GM12878 (cell line): ENCODE results near the gene MKRN2. TPM values are rescaled to one million over a fixed set of nuclear protein-coding genes. Genes with fewer than 3 reads are reported as not detected.

ENCODE experiments used
- ATAC-seq: fragments of 200-7000 bp; cut with Tn5 transposase; 3 replicates; pipeline ENCODE4 v1.9.1; 2020; ENCODE audit warnings: mild to moderate bottlenecking, moderate library complexity
- BruUV-seq: library from RNA; stranded (reverse); fragments of 400-500 nt; replicated peaks from 2 replicates; lab custom pipeline; 2021; lab: Mats Ljungman, UMichigan
- CTCF ChIA-PET: fragments of 300-600 bp; sonication (Branson Sonifier 250); formaldehyde crosslinking; extraction: SDS; loops from one replicate; lab custom pipeline; 2021; ENCODE audit warnings: inconsistent platforms; lab: Yijun Ruan, JAX
- POLR2A ChIA-PET: fragments of 350-600 bp; formaldehyde crosslinking; extraction: SDS; loops from one replicate; lab custom pipeline; 2021; ENCODE audit warnings: inconsistent platforms; lab: Charles Lee
- RAD21 ChIA-PET: fragments of 300-600 bp; sonication (Branson Sonifier 250); formaldehyde crosslinking; loops from one replicate; lab custom pipeline; 2023; ENCODE audit warnings: antibody characterized with exemption; ENCODE audit not compliant: unreplicated experiment; lab: Charles Lee
- SMC1A ChIA-PET: fragments of 300-600 bp; sonication (Branson Sonifier 250); formaldehyde crosslinking; loops from one replicate; lab custom pipeline; 2023; ENCODE audit not compliant: unreplicated experiment, uncharacterized antibody; lab: Charles Lee
- DNase-seq: peaks from one replicate; pipeline ENCODE4 v3.0.0-alpha.2; 2011; ENCODE audit warnings: low read depth, low spot score
- FAIRE-seq: peaks from 3 replicates; lab custom pipeline; 2011; peaks lifted over from hg19 to GRCh38; lab: Jason Lieb, UNC
- H2AFZ ChIP-seq: 2 replicates; pipeline ENCODE4 v1.6.0; 2011; ENCODE audit warnings: low read depth, low read length, control low read depth; ENCODE audit not compliant: control insufficient read depth
- H3K27ac ChIP-seq: 2 replicates; pipeline ENCODE4 v1.5.1; 2011; ENCODE audit warnings: control low read depth; ENCODE audit not compliant: control insufficient read depth, insufficient read depth
- H3K27me3 ChIP-seq, 2 experiments: replicated peaks in 1 of 2; 2 replicates each; pipeline versions ENCODE4 v1.6.0 to v1.6.1; 2011; ENCODE audit warnings: low read length in 1 of 2; ENCODE audit not compliant: control insufficient read depth in 2 of 2, insufficient read depth in 2 of 2
- H3K36me3 ChIP-seq, 2 experiments: 2 replicates each; pipeline ENCODE4 v1.5.1; 2011; ENCODE audit warnings: low read length in 1 of 2; ENCODE audit not compliant: control insufficient read depth in 2 of 2, insufficient read depth in 2 of 2
- H3K4me1 ChIP-seq: 2 replicates; pipeline ENCODE4 v1.6.1; 2011; ENCODE audit warnings: mild to moderate bottlenecking, low read length, moderate library complexity, mixed read lengths; ENCODE audit not compliant: control insufficient read depth, insufficient read depth
- H3K4me2 ChIP-seq: 2 replicates; pipeline ENCODE4 v1.6.0; 2011; ENCODE audit warnings: control low read depth; ENCODE audit not compliant: control insufficient read depth, insufficient read depth
- H3K4me3 ChIP-seq: fragments of 200-600 bp; sonication (generic); 2 replicates; pipeline ENCODE4 v1.5.1; 2016
- H3K79me2 ChIP-seq: 2 replicates; pipeline ENCODE4 v1.6.0; 2011; ENCODE audit warnings: low read length; ENCODE audit not compliant: control insufficient read depth, insufficient read depth
- H3K9ac ChIP-seq: 2 replicates; pipeline ENCODE4 v1.8.0; 2011; ENCODE audit warnings: low read length, control low read depth, mixed read lengths; ENCODE audit not compliant: control insufficient read depth, insufficient read depth
- H3K9me3 ChIP-seq: replicated peaks from 3 replicates; pipeline ENCODE4 v1.5.1; 2011; ENCODE audit warnings: mild to moderate bottlenecking, low read length; ENCODE audit not compliant: control insufficient read depth, insufficient read depth
- H4K20me1 ChIP-seq: 2 replicates; pipeline ENCODE4 v1.6.0; 2011; ENCODE audit not compliant: control insufficient read depth, insufficient read depth
- CEBPB ChIP-seq, 2 experiments: fragments of 150-350 bp in 1 of 2; IDR thresholded peaks; 2 replicates each; pipeline ENCODE4 v1.6.1; 2012 to 2014; ENCODE audit warnings: low read depth in 2 of 2, low read length in 2 of 2, borderline replicate concordance in 1 of 2, inconsistent platforms in 1 of 2
- ETV6 ChIP-seq, 2 experiments: fragments of 450-650 bp in 1 of 2; IDR thresholded peaks in 1 of 2; conservative IDR thresholded peaks in 1 of 2; 2 replicates each; pipeline ENCODE4 v1.6.1; 2014; ENCODE audit warnings: antibody characterized with exemption in 1 of 2, borderline replicate concordance in 1 of 2, low read depth in 1 of 2, mild to moderate bottlenecking in 1 of 2, moderate library complexity in 1 of 2
- POLR2A ChIP-seq: IDR thresholded peaks from 2 replicates; pipeline ENCODE4 v1.6.1; 2011; ENCODE audit warnings: low read depth, mild to moderate bottlenecking, low read length
- SMAD1 ChIP-seq: fragments of 450-650 bp; IDR thresholded peaks from 2 replicates; pipeline ENCODE4 v1.6.1; 2018; ENCODE audit warnings: mild to moderate bottlenecking, low read depth; ENCODE audit not compliant: partially characterized antibody
- SREBF2 ChIP-seq: IDR thresholded peaks from 2 replicates; pipeline ENCODE4 v1.6.1; 2012; ENCODE audit warnings: mild to moderate bottlenecking, low read length
- SUZ12 ChIP-seq: fragments of 200-600 bp; sonication (generic); IDR thresholded peaks from one replicate; pipeline ENCODE4 v1.6.1; 2018; ENCODE audit warnings: antibody characterized with exemption, mild to moderate bottlenecking; ENCODE audit not compliant: unreplicated experiment
- TARDBP ChIP-seq: IDR thresholded peaks from 2 replicates; pipeline ENCODE4 v1.6.1; 2016; ENCODE audit warnings: borderline replicate concordance
- ZBED1 ChIP-seq: IDR thresholded peaks from 2 replicates; pipeline ENCODE4 v1.6.1; 2016; ENCODE audit warnings: borderline replicate concordance
- WGBS: methylation state at CpG from one replicate; pipeline ENCODE4 v1.1.6; 2016; ENCODE audit warnings: low lambda C conversion rate; ENCODE audit not compliant: insufficient replicate concordance, insufficient coverage; ENCODE audit errors: missing lambda C conversion rate; 5-methylcytosine and 5-hydroxymethylcytosine counted together
- in situ Hi-C: fragments of 300-500 bp; cut with MboI; formaldehyde crosslinking; loops from 9 replicates; pipeline ENCODE4 v1.14.3; 2018; ENCODE audit warnings: mixed read lengths
- intact Hi-C: fragments of 100-400 bp; cut with micrococcal nuclease; formaldehyde crosslinking; loops from one replicate; pipeline ENCODE4 v1.14.2; 2022; ENCODE audit not compliant: unreplicated experiment
- polyA plus RNA-seq, 11 experiments: library from polyadenylated mRNA; depleted of rRNA in 4 of 11; unstranded in 6 of 11; stranded (reverse) in 5 of 11; fragments of >200 nt; fragmentation: Nextera tagmentation in 4 of 11; fragmentation: Illumina TruSeq in 1 of 11; extraction: Ambion mirVana in 4 of 11; extraction: Trizol in 1 of 11; gene quantifications; 1 replicate in 1 of 11; 2 replicates in 10 of 11; pipeline versions ENCODE4 v1.2.1 to v1.2.3, GENCODE V29; 2011 to 2016; ENCODE audit warnings: inconsistent platforms in 2 of 11, missing spikeins in 2 of 11, low read depth in 1 of 11
- total RNA-seq, 4 experiments: library from RNA; depleted of rRNA in 3 of 4; stranded (reverse); fragments of >200 nt in 3 of 4; fragmentation: Illumina TruSeq in 1 of 4; extraction: Trizol in 1 of 4; gene quantifications; 2 replicates each; pipeline versions ENCODE4 v1.2.1 to v1.2.3, GENCODE V29; 2013 to 2021
- TF ChIP-seq, protein P1 (sequence below): IDR thresholded peaks from 2 replicates; pipeline ENCODE4 v1.6.1; 2011; ENCODE audit warnings: mild to moderate bottlenecking, low read depth, low read length, moderate library complexity; ENCODE audit not compliant: insufficient replicate concordance
- TF ChIP-seq, protein P2 (sequence below): IDR thresholded peaks from 2 replicates; pipeline ENCODE4 v1.6.1; 2012; ENCODE audit warnings: low read depth, low read length, improper control_type of control experiment
- TF ChIP-seq, protein P3 (sequence below): IDR thresholded peaks from 2 replicates; pipeline ENCODE4 v1.6.1; 2012; ENCODE audit warnings: mild to moderate bottlenecking, low read depth, low read length

MKRN2 gene
- total and polyA plus RNA-seq, 10 of the 15 experiments (the other 5 are each of a cell fraction or from before 2014, with no cell fraction given): 15.4 to 40.7 (median 34.4) TPM

DNA sequence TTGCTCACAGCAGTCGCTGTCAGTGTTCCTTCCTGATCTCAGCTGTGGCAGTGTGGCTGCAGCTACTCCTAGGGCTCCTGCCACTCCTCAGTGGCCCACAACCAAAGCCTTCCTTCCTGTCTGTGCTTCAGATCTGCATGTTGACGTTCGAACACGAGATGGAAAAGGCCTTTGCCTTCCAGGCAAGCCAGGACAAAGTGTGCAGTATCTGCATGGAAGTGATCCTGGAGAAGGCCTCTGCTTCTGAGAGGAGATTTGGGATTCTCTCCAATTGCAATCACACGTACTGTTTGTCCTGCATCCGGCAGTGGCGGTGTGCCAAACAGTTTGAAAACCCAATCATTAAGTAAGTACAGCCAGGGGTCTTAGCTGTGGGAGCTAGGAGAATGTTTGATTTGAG is 17.8 kb downstream of the MKRN2 start:
- Histone ChIP-seq H3K9ac (no peak overlapping the region), H3K4me1 (no peaks in the 10 kb centered on the region), H4K20me1 (no peaks in the 10 kb centered on the region), H2AFZ (no peak overlapping the region), H3K27me3 (no peaks in the 10 kb centered on the region), H3K4me2 (no peak overlapping the region), H3K79me2 (no peaks in the 10 kb centered on the region), H3K4me3 (no peak overlapping the region), H3K36me3 (peaks cover 28 to 44% of the 10 kb centered on the region in 2 experiments), H3K9me3 (no peaks in the 10 kb centered on the region; the same call in 2 of the 3 replicates), H3K27ac (no peak overlapping the region)
- WGBS: over 99% methylated on average over 7 of the region's 7 CpGs
- intact Hi-C loops (no loop called here), in situ Hi-C loops (no loop called here)
- no TSS peak for BruUV-seq
- no peak for DNase-seq
- SMC1A ChIA-PET: interaction anchor here (1.2 kb wide), 1 partner anchor 12 kb away, joined by 3 read pairs; no protein-coding TSS in a partner anchor
- RAD21 ChIA-PET: no interaction called here
- POLR2A ChIA-PET: no interaction called here
- no peak for ATAC-seq
- CTCF ChIA-PET: interaction anchor here (1.0 kb wide), 1 partner anchor 9 kb away, joined by 4 read pairs; no protein-coding TSS in a partner anchor
- TF ChIP-seq ZBED1: no peak
- FAIRE-seq: no peak

DNA sequence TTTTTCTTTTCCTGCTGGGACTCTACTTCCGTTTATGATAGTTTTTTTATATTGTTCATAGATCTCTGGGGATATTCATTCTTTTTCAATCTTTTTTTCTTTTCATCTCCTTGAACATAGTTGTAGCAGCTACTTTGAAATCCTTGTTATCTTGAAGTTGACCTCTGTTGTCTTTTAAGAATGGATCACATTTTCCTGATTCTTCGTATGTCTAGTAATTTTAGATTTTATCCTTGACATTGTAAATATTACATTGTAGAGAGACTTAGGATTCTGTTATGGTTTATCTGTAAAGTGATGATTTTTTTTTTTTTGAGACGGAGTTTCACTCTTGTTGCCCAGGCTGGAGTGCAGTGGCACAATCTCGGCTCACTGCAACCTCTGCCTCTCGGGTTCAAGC is 20.5 kb downstream of the MKRN2 start:
- H3K36me3 ChIP-seq: peaks cover 23 to 57% of the 10 kb centered on the region in 2 experiments
- no peaks in the 10 kb centered on the region for H4K20me1 ChIP-seq
- ChIA-PET RAD21 (interaction anchor here (1.5 kb wide), 1 partner anchor 93 kb away, joined by 3 read pairs; the partner anchor contains the start of gene TSEN2), POLR2A (no interaction called here), CTCF (interaction anchor here (0.9 kb wide), 1 partner anchor 36 kb away, joined by 3 read pairs; no protein-coding TSS in a partner anchor), SMC1A (interaction anchor here (1.0 kb wide), 1 partner anchor 21 kb away, joined by 3 read pairs; the partner anchor contains the start of gene MKRN2)
- 84% methylated on average over 4 of the region's 5 CpGs for WGBS
- DNase-seq: no peak
- no peak overlapping the region for H3K27ac ChIP-seq
- no peak overlapping the region for H3K4me3 ChIP-seq
- intact Hi-C loops: no loop called here
- H3K9me3 ChIP-seq: no peaks in the 10 kb centered on the region; the same call in 2 of the 3 replicates
- H3K79me2 ChIP-seq: no peaks in the 10 kb centered on the region
- ATAC-seq: no peak
- no peak overlapping the region for H2AFZ ChIP-seq
- H3K4me2 ChIP-seq: no peak overlapping the region
- in situ Hi-C loops: no loop called here
- H3K9ac ChIP-seq: no peak overlapping the region
- no peaks in the 10 kb centered on the region for H3K4me1 ChIP-seq
- no peak for FAIRE-seq
- H3K27me3 ChIP-seq: no peaks in the 10 kb centered on the region
- BruUV-seq: no TSS peak
- no peak for TF ChIP-seq POLR2A
- no peak for TF ChIP-seq SREBF2
- TF ChIP-seq, protein P1, sequence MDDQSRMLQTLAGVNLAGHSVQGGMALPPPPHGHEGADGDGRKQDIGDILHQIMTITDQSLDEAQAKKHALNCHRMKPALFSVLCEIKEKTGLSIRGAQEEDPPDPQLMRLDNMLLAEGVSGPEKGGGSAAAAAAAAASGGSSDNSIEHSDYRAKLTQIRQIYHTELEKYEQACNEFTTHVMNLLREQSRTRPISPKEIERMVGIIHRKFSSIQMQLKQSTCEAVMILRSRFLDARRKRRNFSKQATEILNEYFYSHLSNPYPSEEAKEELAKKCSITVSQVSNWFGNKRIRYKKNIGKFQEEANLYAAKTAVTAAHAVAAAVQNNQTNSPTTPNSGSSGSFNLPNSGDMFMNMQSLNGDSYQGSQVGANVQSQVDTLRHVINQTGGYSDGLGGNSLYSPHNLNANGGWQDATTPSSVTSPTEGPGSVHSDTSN: no peak
- TF ChIP-seq ETV6 (conservative IDR thresholded peaks at IDR 0.05 in 1 of 2, IDR thresholded peaks at IDR 0.05 in 1 of 2; ENCODE audit: borderline replicate concordance in 1 of 2, low read depth in 1 of 2): no peak
- no peak for TF ChIP-seq SMAD1
- TF ChIP-seq, protein P2, sequence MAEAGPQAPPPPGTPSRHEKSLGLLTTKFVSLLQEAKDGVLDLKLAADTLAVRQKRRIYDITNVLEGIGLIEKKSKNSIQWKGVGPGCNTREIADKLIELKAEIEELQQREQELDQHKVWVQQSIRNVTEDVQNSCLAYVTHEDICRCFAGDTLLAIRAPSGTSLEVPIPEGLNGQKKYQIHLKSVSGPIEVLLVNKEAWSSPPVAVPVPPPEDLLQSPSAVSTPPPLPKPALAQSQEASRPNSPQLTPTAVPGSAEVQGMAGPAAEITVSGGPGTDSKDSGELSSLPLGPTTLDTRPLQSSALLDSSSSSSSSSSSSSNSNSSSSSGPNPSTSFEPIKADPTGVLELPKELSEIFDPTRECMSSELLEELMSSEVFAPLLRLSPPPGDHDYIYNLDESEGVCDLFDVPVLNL: no peak
- TF ChIP-seq, protein P3, sequence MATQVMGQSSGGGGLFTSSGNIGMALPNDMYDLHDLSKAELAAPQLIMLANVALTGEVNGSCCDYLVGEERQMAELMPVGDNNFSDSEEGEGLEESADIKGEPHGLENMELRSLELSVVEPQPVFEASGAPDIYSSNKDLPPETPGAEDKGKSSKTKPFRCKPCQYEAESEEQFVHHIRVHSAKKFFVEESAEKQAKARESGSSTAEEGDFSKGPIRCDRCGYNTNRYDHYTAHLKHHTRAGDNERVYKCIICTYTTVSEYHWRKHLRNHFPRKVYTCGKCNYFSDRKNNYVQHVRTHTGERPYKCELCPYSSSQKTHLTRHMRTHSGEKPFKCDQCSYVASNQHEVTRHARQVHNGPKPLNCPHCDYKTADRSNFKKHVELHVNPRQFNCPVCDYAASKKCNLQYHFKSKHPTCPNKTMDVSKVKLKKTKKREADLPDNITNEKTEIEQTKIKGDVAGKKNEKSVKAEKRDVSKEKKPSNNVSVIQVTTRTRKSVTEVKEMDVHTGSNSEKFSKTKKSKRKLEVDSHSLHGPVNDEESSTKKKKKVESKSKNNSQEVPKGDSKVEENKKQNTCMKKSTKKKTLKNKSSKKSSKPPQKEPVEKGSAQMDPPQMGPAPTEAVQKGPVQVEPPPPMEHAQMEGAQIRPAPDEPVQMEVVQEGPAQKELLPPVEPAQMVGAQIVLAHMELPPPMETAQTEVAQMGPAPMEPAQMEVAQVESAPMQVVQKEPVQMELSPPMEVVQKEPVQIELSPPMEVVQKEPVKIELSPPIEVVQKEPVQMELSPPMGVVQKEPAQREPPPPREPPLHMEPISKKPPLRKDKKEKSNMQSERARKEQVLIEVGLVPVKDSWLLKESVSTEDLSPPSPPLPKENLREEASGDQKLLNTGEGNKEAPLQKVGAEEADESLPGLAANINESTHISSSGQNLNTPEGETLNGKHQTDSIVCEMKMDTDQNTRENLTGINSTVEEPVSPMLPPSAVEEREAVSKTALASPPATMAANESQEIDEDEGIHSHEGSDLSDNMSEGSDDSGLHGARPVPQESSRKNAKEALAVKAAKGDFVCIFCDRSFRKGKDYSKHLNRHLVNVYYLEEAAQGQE: no peak
- TF ChIP-seq TARDBP: no peak
- TF ChIP-seq CEBPB (IDR thresholded peaks at IDR 0.05; ENCODE audit: borderline replicate concordance in 1 of 2, low read depth in 2 of 2, low read length in 2 of 2): no peak
- no peak for TF ChIP-seq SUZ12
